CD14-positive monocyte (primary cell): Measurements from ENCODE around the gene NPAS2. TPM values are rescaled to one million over a fixed set of nuclear protein-coding genes. Genes with fewer than 3 reads are reported as not detected.

Experiments
- DNase-seq, 3 donors: peaks; one replicate each; pipeline ENCODE4 v3.0.0-alpha.2; 2011 to 2022
- H2AFZ ChIP-seq: 2 replicates; pipeline ENCODE4 v1.6.0; 2012; ENCODE audit warnings: mild to moderate bottlenecking, low read depth, low read length, inconsistent platforms; ENCODE audit not compliant: insufficient read depth, poor library complexity, severe bottlenecking
- H3K27ac ChIP-seq, 2 donors: 1 replicate in 1 of 2; 2 replicates in 1 of 2; pipeline ENCODE4 v1.5.1; 2012 to 2013; ENCODE audit warnings: low read length in 2 of 2, control low read depth in 1 of 2, inconsistent platforms in 1 of 2, low read depth in 1 of 2, mild to moderate bottlenecking in 1 of 2
- H3K27me3 ChIP-seq, 2 donors: one replicate each; pipeline versions ENCODE4 v1.6.0 to v1.6.1; 2011 to 2013; ENCODE audit warnings: low read length in 2 of 2; ENCODE audit not compliant: control insufficient read depth in 2 of 2, insufficient read depth in 2 of 2
- H3K36me3 ChIP-seq, 2 donors: replicated peaks in 1 of 2; 1 replicate in 1 of 2; 2 replicates in 1 of 2; pipeline versions ENCODE4 v1.5.1 to v1.6.1; 2012 to 2013; ENCODE audit warnings: low read length in 2 of 2, control low read depth in 1 of 2, inconsistent platforms in 1 of 2, mild to moderate bottlenecking in 1 of 2; ENCODE audit not compliant: insufficient read depth in 2 of 2, control insufficient read depth in 1 of 2
- H3K4me1 ChIP-seq, 2 donors: 1 replicate in 1 of 2; 2 replicates in 1 of 2; pipeline versions ENCODE4 v1.5.1 to v1.6.1; 2012 to 2013; ENCODE audit warnings: low read length in 2 of 2, control low read depth in 1 of 2, inconsistent platforms in 1 of 2, mild to moderate bottlenecking in 1 of 2, moderate library complexity in 1 of 2; ENCODE audit not compliant: insufficient read depth in 2 of 2, control insufficient read depth in 1 of 2
- H3K4me2 ChIP-seq: replicated peaks from 2 replicates; pipeline ENCODE3; 2012; ENCODE audit warnings: low read length, moderate library complexity, mild to moderate bottlenecking; ENCODE audit not compliant: poor library complexity, severe bottlenecking; ENCODE audit errors: extremely low read depth
- H3K4me3 ChIP-seq, 3 experiments: fragments of 200-600 bp in 1 of 3; sonication (generic) in 1 of 3; replicated peaks in 1 of 3; 1 replicate in 2 of 3; 2 replicates in 1 of 3; pipeline ENCODE4 v1.5.1; 2011 to 2013; ENCODE audit warnings: low read length in 3 of 3, mild to moderate bottlenecking in 3 of 3, control low read depth in 2 of 3, low read depth in 2 of 3, inconsistent platforms in 1 of 3, moderate library complexity in 1 of 3
- H3K79me2 ChIP-seq: 2 replicates; pipeline ENCODE4 v1.6.0; 2012; ENCODE audit warnings: mild to moderate bottlenecking, control low read depth, inconsistent platforms, low read length, moderate library complexity; ENCODE audit not compliant: insufficient read depth
- H3K9ac ChIP-seq: 2 replicates; pipeline ENCODE4 v1.6.0; 2017; ENCODE audit warnings: low read length, mild to moderate bottlenecking; ENCODE audit not compliant: insufficient read depth, poor library complexity, severe bottlenecking
- H3K9me3 ChIP-seq, 2 donors: replicated peaks in 1 of 2; 1 replicate in 1 of 2; 2 replicates in 1 of 2; pipeline versions ENCODE4 v1.5.1 to v1.6.1; 2012 to 2013; ENCODE audit warnings: low read length in 2 of 2, control low read depth in 1 of 2; ENCODE audit not compliant: control insufficient read depth in 1 of 2, insufficient read depth in 1 of 2
- H4K20me1 ChIP-seq: 2 replicates; pipeline ENCODE4 v1.6.0; 2012; ENCODE audit warnings: mild to moderate bottlenecking, low read length, control low read depth, moderate library complexity; ENCODE audit not compliant: insufficient read depth
- H3K27ac Mint-ChIP-seq, 7 donors: one replicate each; pipeline ENCODE4 v1.8.0; 2020; ENCODE audit warnings: mild to moderate bottlenecking in 7 of 7, mixed read lengths in 7 of 7, moderate library complexity in 6 of 7, inconsistent platforms in 2 of 7
- H3K27me3 Mint-ChIP-seq, 3 donors: one replicate each; pipeline ENCODE4 v1.8.0; 2021 to 2022; ENCODE audit warnings: low read depth in 3 of 3, mild to moderate bottlenecking in 3 of 3, mixed read lengths in 3 of 3, moderate library complexity in 3 of 3, inconsistent platforms in 1 of 3
- H3K36me3 Mint-ChIP-seq, 2 donors: one replicate each; pipeline ENCODE4 v1.8.0; 2020; ENCODE audit warnings: mixed read lengths in 2 of 2, inconsistent platforms in 1 of 2, mild to moderate bottlenecking in 1 of 2
- H3K4me1 Mint-ChIP-seq: one replicate; pipeline ENCODE4 v1.8.0; 2020; ENCODE audit warnings: mild to moderate bottlenecking, mixed read lengths
- H3K4me3 Mint-ChIP-seq, 2 donors: one replicate each; pipeline ENCODE4 v1.8.0; 2020; ENCODE audit warnings: mild to moderate bottlenecking in 2 of 2, mixed read lengths in 2 of 2, moderate library complexity in 1 of 2
- H3K9me3 Mint-ChIP-seq, 7 donors: one replicate each; pipeline ENCODE4 v1.8.0; 2020 to 2022; ENCODE audit warnings: mixed read lengths in 7 of 7, mild to moderate bottlenecking in 6 of 7, moderate library complexity in 6 of 7, inconsistent platforms in 2 of 7
- CTCF ChIP-seq: fragments of 200-600 bp; IDR thresholded peaks from one replicate; pipeline ENCODE4 v1.8.0; 2022; ENCODE audit warnings: antibody characterized with exemption, mild to moderate bottlenecking
- WGBS: methylation state at CpG from one replicate; pipeline ENCODE4 v1.1.5; 2013; ENCODE audit warnings: missing lambda C conversion rate; ENCODE audit not compliant: insufficient coverage; 5-methylcytosine and 5-hydroxymethylcytosine counted together
- intact Hi-C, 2 donors: fragments of 100-400 bp; cut with micrococcal nuclease; formaldehyde crosslinking; loops; one replicate each; pipeline versions ENCODE4 v1.15.0 to v1.15.1; 2023
- polyA plus RNA-seq, 3 donors: library from polyadenylated mRNA; depleted of rRNA in 1 of 3; unstranded in 2 of 3; stranded (reverse) in 1 of 3; fragments of 300-500 nt in 2 of 3; fragments of >200 nt in 1 of 3; fragmentation: Illumina TruSeq in 2 of 3; gene quantifications; 1 replicate in 2 of 3; 2 replicates in 1 of 3; pipeline ENCODE4 v1.2.3, GENCODE V29; 2012 to 2021

The NPAS2 gene
- polyA plus RNA-seq, 3 donors, result not detected

DNA sequence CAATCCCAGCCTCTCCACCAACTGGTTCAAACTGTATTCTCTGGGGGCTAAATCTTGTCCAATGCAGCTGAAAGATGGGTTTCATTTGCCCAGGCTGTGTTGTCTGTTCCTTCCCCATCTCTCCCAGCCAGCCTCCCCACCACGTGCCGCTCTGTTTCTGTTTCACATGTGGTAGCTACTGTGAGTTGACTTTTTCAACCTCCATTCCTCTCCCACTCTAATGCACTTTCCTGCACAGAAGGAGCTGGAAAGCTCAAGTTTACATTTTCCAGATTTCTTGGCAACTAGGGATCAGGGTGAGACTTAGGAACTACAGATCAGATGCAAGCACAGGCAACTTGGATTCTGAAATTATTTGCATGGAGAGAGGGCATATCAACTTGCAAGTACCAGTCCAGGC is 19.0 kb upstream of the NPAS2 start:
- H3K4me2 ChIP-seq, result no peak overlapping the region
- H3K4me1 ChIP-seq, result no peaks in the 10 kb centered on the region
- Mint-ChIP-seq H3K27ac (no peak overlapping the region), H3K4me3 (no peak overlapping the region), H3K27me3 (peaks cover 7 to 15% (median 11%) of the 10 kb centered on the region in 3 donors), H3K9me3 (peaks cover 0 to 2% (median 0%) of the 10 kb centered on the region in 7 donors), H3K36me3 (no peaks in the 10 kb centered on the region), H3K4me1 (no peaks in the 10 kb centered on the region)
- no peak overlapping the region for H2AFZ ChIP-seq
- intact Hi-C loops, result no loop called here
- no peak overlapping the region for H3K4me3 ChIP-seq
- H3K9me3 ChIP-seq, result no peaks in the 10 kb centered on the region
- no peak for DNase-seq
- H3K27ac ChIP-seq, result no peak overlapping the region
- H4K20me1 ChIP-seq, result no peaks in the 10 kb centered on the region
- H3K36me3 ChIP-seq, result no peaks in the 10 kb centered on the region
- H3K27me3 ChIP-seq, result peaks cover 0 to 2% of the 10 kb centered on the region in 2 donors
- TF ChIP-seq CTCF, result no peak
- no peak overlapping the region for H3K9ac ChIP-seq
- H3K79me2 ChIP-seq, result no peaks in the 10 kb centered on the region
- no CpG with 5 or more reads among the region's 2 CpGs for WGBS

GRCh38 chr2:100801402-100801801 is 18.5 kb upstream of the NPAS2 start:
- no peak overlapping the region for H3K4me2 ChIP-seq

More at GRCh38 chr2:100801402-100801801, 18.5 kb upstream of the NPAS2 start:
- WGBS, result no CpG with 5 or more reads among the region's 1 CpG
- Histone ChIP-seq H2AFZ (no peak overlapping the region), H3K27ac (no peak overlapping the region), H4K20me1 (no peaks in the 10 kb centered on the region), H3K9me3 (no peaks in the 10 kb centered on the region), H3K9ac (no peak overlapping the region), H3K36me3 (no peaks in the 10 kb centered on the region), H3K27me3 (peaks cover 0 to 2% of the 10 kb centered on the region in 2 donors), H3K79me2 (no peaks in the 10 kb centered on the region), H3K4me3 (no peak overlapping the region), H3K4me1 (no peaks in the 10 kb centered on the region)
- no peaks in the 10 kb centered on the region for H3K4me1 Mint-ChIP-seq
- H3K9me3 Mint-ChIP-seq, result peaks cover 0 to 2% (median 0%) of the 10 kb centered on the region in 7 donors
- DNase-seq, result no peak
- H3K4me3 Mint-ChIP-seq, result no peak overlapping the region
- H3K27me3 Mint-ChIP-seq, result peaks cover 7 to 15% (median 15%) of the 10 kb centered on the region in 3 donors
- TF ChIP-seq CTCF, result no peak
- no peaks in the 10 kb centered on the region for H3K36me3 Mint-ChIP-seq
- intact Hi-C loops, result no loop called here
- H3K27ac Mint-ChIP-seq, result no peak overlapping the region
